Effector memory CD4-positive, alpha-beta T cell (primary cell): ENCODE results near the gene IQGAP3.
"Not testable (repeated sequence)": the region's sequence is repeated elsewhere in the genome, so short reads cannot be mapped to it uniquely, and the experiment has no call there.

Experiments used
- DNase-seq, 3 donors: peaks; one replicate each; pipeline ENCODE4 v3.0.0-alpha.2; 2020
- H3K27ac ChIP-seq: 2 replicates; pipeline ENCODE4 v1.7.0; 2013; ENCODE audit warnings: mild to moderate bottlenecking, low read length, moderate library complexity; ENCODE audit not compliant: insufficient read depth, poor library complexity, severe bottlenecking
- H3K27me3 ChIP-seq: replicated peaks from 2 replicates; pipeline ENCODE4 v1.7.0; 2013; ENCODE audit warnings: mild to moderate bottlenecking, low read length; ENCODE audit not compliant: insufficient read depth, control insufficient read depth, poor library complexity, severe bottlenecking
- H3K36me3 ChIP-seq: 2 replicates; pipeline ENCODE4 v1.7.0; 2013; ENCODE audit warnings: mild to moderate bottlenecking, low read length, moderate library complexity; ENCODE audit not compliant: control insufficient read depth, insufficient read depth
- H3K4me1 ChIP-seq: 2 replicates; pipeline ENCODE4 v1.7.0; 2013; ENCODE audit warnings: low read length, mild to moderate bottlenecking; ENCODE audit not compliant: control insufficient read depth, insufficient read depth, poor library complexity, severe bottlenecking
- H3K4me3 ChIP-seq: 2 replicates; pipeline ENCODE4 v1.7.0; 2013; ENCODE audit warnings: low read length, low read depth, mild to moderate bottlenecking; ENCODE audit not compliant: insufficient read depth, poor library complexity, severe bottlenecking
- H3K9me3 ChIP-seq: 2 replicates; pipeline ENCODE4 v1.7.0; 2013; ENCODE audit warnings: mild to moderate bottlenecking, low read length, moderate library complexity; ENCODE audit not compliant: control insufficient read depth
- total RNA-seq, 3 donors: gene quantifications; one replicate each; lab custom pipeline; 2026; lab: John Stamatoyannopoulos, UW

IQGAP3 gene
- 0.17 to 0.58 (median 0.44) reads per million in 3 donors for total RNA-seq

GRCh38 chr1:156571919-156572662 is at the start of gene IQGAP3:
Gene IQGAP3, minus strand, starts transcription at chr1:156572565. Its CDS starts 36 bp downstream, at chr1:156572529.
- Histone ChIP-seq H3K9me3 (no peaks in the 10 kb centered on the region), H3K4me1 (peaks cover 11% of the 10 kb centered on the region), H3K27me3 (peaks cover 17% of the 10 kb centered on the region), H3K27ac (no peak within 1 kb of the TSS), H3K4me3 (peak within 1 kb of the TSS; percentile 47), H3K36me3 (no peaks in the 10 kb centered on the region)
- peak; percentile 43 to 62 (median 55) for DNase-seq

- no peak overlapping the region for H3K27ac ChIP-seq
- DNase-seq, result no peak
- no peaks in the 10 kb centered on the region for H3K9me3 ChIP-seq
- H3K27me3 ChIP-seq, result peaks cover 19% of the 10 kb centered on the region
- H3K36me3 ChIP-seq, result no peaks in the 10 kb centered on the region
- H3K4me3 ChIP-seq, result no peak overlapping the region
- H3K4me1 ChIP-seq, result peaks cover 9% of the 10 kb centered on the region
Observed at GRCh38 chr1:156619582-156619955, 47.2 kb upstream of the IQGAP3 start.

DNA sequence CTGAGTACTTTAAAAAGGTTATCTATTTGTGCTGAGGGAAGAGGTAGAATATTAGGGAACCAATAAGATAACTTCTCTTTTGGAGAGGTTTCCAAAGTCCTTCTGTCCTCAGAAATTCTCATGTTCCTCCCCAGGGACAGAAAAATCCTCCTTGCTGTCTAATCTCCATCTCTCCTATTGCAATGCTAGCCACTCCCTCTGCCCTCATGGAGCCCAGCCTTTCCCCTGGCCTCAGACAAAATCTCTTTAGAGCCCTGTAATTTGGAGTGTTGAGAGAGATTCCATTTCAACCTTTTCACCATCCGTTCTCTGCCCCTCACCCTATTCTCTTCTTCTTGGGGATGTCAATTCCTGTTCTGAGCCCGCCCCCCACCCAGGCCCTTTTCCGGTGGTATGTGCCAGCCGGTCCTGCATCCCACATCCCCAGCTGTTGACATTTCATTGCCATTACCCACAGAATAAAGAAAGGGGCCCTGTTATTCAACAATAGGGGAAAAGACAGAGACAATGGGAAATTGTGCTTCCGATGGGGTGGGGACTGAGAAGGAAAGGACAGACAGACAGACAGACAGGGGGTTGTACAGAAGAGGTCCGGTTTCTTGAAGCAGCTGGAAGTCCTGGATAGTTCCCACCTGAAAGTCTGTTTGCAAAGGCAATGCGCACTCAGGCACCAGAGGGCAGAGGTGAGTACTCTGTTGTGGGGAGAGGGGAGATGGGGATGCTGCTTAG is 46.7 kb upstream of the IQGAP3 start, which contains the start of gene HAPLN2:
Gene HAPLN2, plus strand, starts transcription at position 563 of the 729 bp plus-strand sequence. CDS start 4,076 bp downstream, outside the sequence.
- Histone ChIP-seq H3K9me3 (no peaks in the 10 kb centered on the region), H3K27me3 (peaks cover 13% of the 10 kb centered on the region), H3K4me3 (no peak within 1 kb of the TSS), H3K36me3 (no peaks in the 10 kb centered on the region), H3K4me1 (peaks cover 4% of the 10 kb centered on the region), H3K27ac (no peak within 1 kb of the TSS)
- DNase-seq, result no peak

- no peak overlapping the region for H3K4me3 ChIP-seq
- no peaks in the 10 kb centered on the region for H3K9me3 ChIP-seq
- H3K27me3 ChIP-seq, result peaks cover 4% of the 10 kb centered on the region
- H3K4me1 ChIP-seq, result no peaks in the 10 kb centered on the region
- no peak for DNase-seq
- no peak overlapping the region for H3K27ac ChIP-seq
- no peaks in the 10 kb centered on the region for H3K36me3 ChIP-seq
Observed at GRCh38 chr1:156616463-156616862, 44.1 kb upstream of the IQGAP3 start.

DNA sequence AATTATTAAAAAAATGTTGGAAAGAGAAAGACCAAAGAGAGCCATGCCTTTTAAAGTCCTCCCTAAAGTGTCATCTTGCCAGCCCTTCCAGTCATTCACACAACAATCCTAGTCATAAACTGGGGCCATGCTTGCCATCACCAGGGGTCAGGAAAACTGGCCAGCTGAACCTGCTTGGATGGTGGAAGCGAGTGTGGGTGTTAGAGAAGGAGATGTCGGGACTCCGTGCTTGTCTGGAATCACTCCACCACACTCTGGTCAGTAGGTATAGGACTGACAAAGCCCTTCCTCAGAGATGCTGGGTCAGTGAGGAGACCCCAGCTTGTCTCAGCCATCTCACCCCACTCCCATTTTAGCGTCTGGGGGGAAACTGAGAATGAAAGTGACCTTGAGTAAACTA is 43.6 kb upstream of the IQGAP3 start:
- H3K27ac ChIP-seq, result no peak overlapping the region
- no peaks in the 10 kb centered on the region for H3K4me1 ChIP-seq
- no peak for DNase-seq
- H3K9me3 ChIP-seq, result no peaks in the 10 kb centered on the region
- H3K27me3 ChIP-seq, result peaks cover 4% of the 10 kb centered on the region
- H3K36me3 ChIP-seq, result no peaks in the 10 kb centered on the region
- H3K4me3 ChIP-seq, result no peak overlapping the region

- H3K4me1 ChIP-seq, result no peaks in the 10 kb centered on the region
- no peaks in the 10 kb centered on the region for H3K27me3 ChIP-seq
- no peak overlapping the region for H3K27ac ChIP-seq
- H3K4me3 ChIP-seq, result no peak overlapping the region
- H3K9me3 ChIP-seq, result no peaks in the 10 kb centered on the region
- H3K36me3 ChIP-seq, result no peaks in the 10 kb centered on the region
- DNase-seq, result no peak
Observed at GRCh38 chr1:156612666-156613065, 40.3 kb upstream of the IQGAP3 start.

DNA sequence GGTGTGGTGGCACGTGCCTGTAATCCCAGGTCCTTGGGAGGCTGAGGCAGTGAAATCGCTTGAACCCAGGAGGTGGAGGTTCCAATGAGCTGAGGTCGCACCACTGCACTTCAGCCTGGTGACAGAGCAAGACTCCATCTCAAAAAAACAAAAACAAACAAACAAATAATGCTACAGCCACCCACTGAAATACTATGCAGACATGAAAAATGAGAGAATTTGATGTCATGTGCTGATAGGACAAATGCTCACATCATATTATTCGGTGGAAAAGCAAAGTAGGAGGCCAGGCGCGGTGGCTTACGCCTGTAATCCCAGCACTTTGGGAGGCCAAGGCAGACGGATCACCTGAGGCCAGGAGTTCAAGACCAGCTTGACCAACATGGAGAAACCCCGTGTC is 37.7 kb upstream of the IQGAP3 start:
- H3K27me3 ChIP-seq, H3K9me3 ChIP-seq, DNase-seq: not testable (repeated sequence)

DNA sequence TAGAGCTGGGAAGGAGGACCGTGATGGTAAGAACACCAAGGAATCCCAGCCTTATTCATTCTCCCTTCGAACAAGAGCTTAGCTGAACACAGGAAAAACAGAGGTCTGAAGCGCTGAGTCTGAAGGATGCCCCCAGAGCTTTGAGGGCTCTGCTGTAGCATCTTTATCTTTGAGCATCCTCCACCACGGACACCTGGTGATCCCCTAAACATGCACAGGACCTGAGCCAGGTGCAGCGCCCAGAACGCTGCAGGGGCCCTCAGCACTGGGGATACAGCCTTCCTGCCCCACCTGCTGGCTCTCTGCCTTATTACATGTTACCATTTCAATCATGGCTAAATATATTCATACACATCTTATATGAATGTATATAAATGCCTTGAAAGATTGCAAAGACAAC is 36.6 kb upstream of the IQGAP3 start:
- Histone ChIP-seq H3K27ac (no peak overlapping the region), H3K36me3 (no peaks in the 10 kb centered on the region), H3K27me3 (no peaks in the 10 kb centered on the region), H3K4me1 (no peaks in the 10 kb centered on the region), H3K4me3 (no peak overlapping the region), H3K9me3 (no peaks in the 10 kb centered on the region)
- peak in 2 of 3 donors; percentile 19 to 43 for DNase-seq

More for the DNA sequence above, 37.7 kb upstream of the IQGAP3 start:
- H3K36me3 ChIP-seq, H3K4me3 ChIP-seq, H3K4me1 ChIP-seq, H3K27ac ChIP-seq: not testable (repeated sequence)

DNA sequence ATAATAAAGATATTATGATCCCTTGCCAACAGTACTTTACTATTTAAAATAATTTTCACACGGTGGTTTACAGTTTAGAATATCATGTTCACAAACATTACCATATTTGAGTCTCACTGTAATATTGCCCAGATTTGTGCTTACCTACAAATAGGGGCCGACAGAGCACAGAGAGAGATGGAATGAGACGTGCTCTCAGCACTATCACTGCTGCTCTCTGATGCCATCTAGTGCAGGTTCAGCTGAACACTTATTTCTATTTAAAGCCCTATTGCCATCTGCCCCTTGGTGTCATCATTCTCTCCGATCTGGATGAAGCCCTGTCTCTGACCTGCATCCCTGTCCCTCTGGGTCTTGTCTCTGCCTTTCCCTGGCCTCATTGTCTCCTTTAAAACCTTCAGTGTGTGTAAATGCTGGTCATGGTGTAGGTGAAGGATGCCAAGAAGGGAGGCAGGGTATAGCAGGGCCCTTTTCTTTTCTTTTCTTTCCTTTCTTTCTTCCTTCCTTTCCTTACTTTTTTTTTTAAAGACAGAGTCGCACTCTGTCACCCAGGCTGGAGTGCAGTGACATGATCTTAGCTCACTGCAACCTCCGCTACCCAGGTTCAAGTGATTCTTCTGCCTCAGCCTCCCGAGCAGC is 35.8 kb upstream of the IQGAP3 start:
- peak in 2 of 3 donors; percentile 14 to 43 for DNase-seq
- Histone ChIP-seq H3K27me3 (no peaks in the 10 kb centered on the region), H3K27ac (no peak overlapping the region)

DNA sequence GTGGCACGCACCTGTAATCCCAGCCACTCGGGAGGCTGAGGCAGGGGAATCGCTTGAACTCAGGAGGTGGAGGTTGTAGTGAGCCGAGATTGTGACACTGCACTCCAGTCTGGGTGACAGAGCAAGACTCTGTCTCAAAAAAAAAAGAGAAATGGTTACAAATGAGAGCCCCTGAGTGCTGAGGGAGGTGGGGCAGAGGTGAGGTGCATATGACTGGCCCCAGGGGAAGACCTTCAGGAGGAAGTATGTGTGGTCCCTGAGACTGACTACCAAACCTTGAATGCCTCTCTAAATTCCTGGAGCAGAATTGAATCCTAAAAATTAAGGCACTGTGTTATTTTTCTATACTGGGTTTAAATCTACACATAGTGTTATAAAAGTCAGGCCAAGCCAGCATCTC is 35.0 kb upstream of the IQGAP3 start:
- H3K27ac ChIP-seq, result not testable (repeated sequence)

More for the DNA sequence above, 35.8 kb upstream of the IQGAP3 start:
- Histone ChIP-seq H3K9me3 (no peaks in the 10 kb centered on the region), H3K4me1 (no peaks in the 10 kb centered on the region), H3K36me3 (no peaks in the 10 kb centered on the region), H3K4me3 (no peak overlapping the region)

More for the DNA sequence above, 35.0 kb upstream of the IQGAP3 start:
- not testable (repeated sequence) for H3K9me3 ChIP-seq, H3K36me3 ChIP-seq, DNase-seq, H3K27me3 ChIP-seq, H3K4me3 ChIP-seq, H3K4me1 ChIP-seq
